H1 (cell line): ENCODE results near the gene EGFR. TPM values are rescaled to one million over a fixed set of nuclear protein-coding genes. Genes with fewer than 3 reads are reported as not detected.

ENCODE experiments used
- CHD1 ChIP-seq: IDR thresholded peaks from 2 replicates; pipeline ENCODE4 v1.6.1; 2012; ENCODE audit warnings: low read depth, low read length, improper control_type of control experiment
- HDAC2 ChIP-seq, 2 experiments: fragments of 300-600 bp in 1 of 2; sonication (generic) in 1 of 2; IDR thresholded peaks; 2 replicates each; pipeline ENCODE4 v1.6.1; 2011 to 2012; ENCODE audit warnings: low read depth in 2 of 2, low read length in 2 of 2, mild to moderate bottlenecking in 2 of 2, moderate library complexity in 2 of 2, borderline replicate concordance in 1 of 2, inconsistent platforms in 1 of 2
- polyA plus RNA-seq, 7 experiments: library from polyadenylated mRNA; depleted of rRNA in 3 of 7; stranded (reverse) in 5 of 7; unstranded in 2 of 7; fragments of >200 nt in 5 of 7; fragments of 200-250 nt in 2 of 7; gene quantifications; 1 replicate in 5 of 7; 2 replicates in 1 of 7; 4 replicates in 1 of 7; pipeline versions ENCODE4 v1.2.1 to v1.2.3, GENCODE V29; 2011 to 2013; ENCODE audit warnings: missing spikeins in 2 of 7, mixed read lengths in 2 of 7
- total RNA-seq: library from RNA; stranded (reverse); fragmentation: NEBNext Ultra II Directional; extraction: Animal tissue kit (Norgen Biotek cat#: 25700); gene quantifications from 2 replicates; pipeline ENCODE4 v1.2.1, GENCODE V29; 2021

Gene EGFR
- total and polyA plus RNA-seq, 2 of the 8 experiments (the other 6 are each of a cell fraction or from before 2014, with no cell fraction given): 1.9 to 5.8 TPM

DNA sequence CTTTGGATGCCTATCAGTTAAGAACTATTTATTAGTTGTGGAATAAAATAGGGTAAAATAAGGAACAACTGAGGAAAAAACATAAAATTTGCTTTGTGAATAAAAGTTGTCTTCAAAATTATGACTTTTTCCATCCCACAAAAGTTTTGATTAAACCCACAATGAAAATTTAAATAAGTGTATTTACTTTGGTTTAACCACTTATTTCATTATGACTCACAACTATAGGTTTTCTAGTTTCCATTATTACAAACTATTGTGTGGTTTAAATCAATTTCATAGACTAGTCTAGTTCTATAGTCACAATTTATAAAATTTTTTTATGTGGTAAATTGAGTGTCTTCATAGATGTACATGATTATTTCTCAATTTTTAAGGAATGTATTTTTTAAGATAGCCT, 116.6 kb downstream of the EGFR start (continued):
- TF ChIP-seq HDAC2 (IDR thresholded peaks at IDR 0.05; ENCODE audit: borderline replicate concordance in 1 of 2, low read depth in 2 of 2, low read length in 2 of 2) (no peak), CHD1 (no peak)
